Upper lobe of left lung (tissue), 6 donors: ENCODE measurements around the gene SFTPB. TPM values are rescaled to one million over a fixed set of nuclear protein-coding genes. Genes with fewer than 3 reads are reported as not detected.

Experiments used
- ATAC-seq, 2 donors: fragments of 200-7000 bp; cut with Tn5 transposase; one replicate each; pipeline ENCODE4 v1.9.1; 2022; ENCODE audit warnings: mild to moderate bottlenecking in 2 of 2, moderate library complexity in 2 of 2; ENCODE audit not compliant: low FRiP score in 2 of 2
- DNase-seq, 2 donors: peaks; one replicate each; pipeline ENCODE4 v3.0.0-alpha.2; 2019 to 2020
- H3K27ac ChIP-seq, 4 donors: fragments of 200-600 bp; sonication (generic); one replicate each; pipeline ENCODE4 v1.5.1; 2016 to 2019
- H3K27me3 ChIP-seq, 4 donors: fragments of 200-600 bp; sonication (generic); one replicate each; pipeline ENCODE4 v1.5.1; 2017 to 2019
- H3K36me3 ChIP-seq, 4 donors: fragments of 200-600 bp; sonication (generic); one replicate each; pipeline ENCODE4 v1.5.1; 2016 to 2019
- H3K4me1 ChIP-seq, 4 donors: fragments of 200-600 bp; sonication (generic); one replicate each; pipeline ENCODE4 v1.5.1; 2018 to 2019
- H3K4me3 ChIP-seq, 4 donors: fragments of 200-600 bp; sonication (generic); one replicate each; pipeline ENCODE4 v1.5.1; 2017 to 2019; ENCODE audit warnings: mild to moderate bottlenecking in 2 of 4, moderate library complexity in 1 of 4
- H3K9me3 ChIP-seq, 4 donors: fragments of 200-600 bp; sonication (generic); one replicate each; pipeline ENCODE4 v1.5.1; 2018 to 2019
- CTCF ChIP-seq, 6 experiments: fragments of 450-650 bp in 4 of 6; fragments of 200-600 bp in 2 of 6; sonication (generic) in 2 of 6; IDR thresholded peaks; one replicate each; pipeline ENCODE4 v1.5.1; 2016 to 2019; ENCODE audit warnings: antibody characterized with exemption in 6 of 6
- EP300 ChIP-seq, 4 donors: sonication (generic); formaldehyde crosslinking; IDR thresholded peaks; one replicate each; pipeline ENCODE4 v1.5.1; 2017; ENCODE audit warnings: antibody characterized with exemption in 4 of 4, control low read depth in 2 of 4
- POLR2A ChIP-seq, 4 donors: fragments of 450-650 bp; IDR thresholded peaks; one replicate each; pipeline ENCODE4 v1.5.1; 2016 to 2017; ENCODE audit warnings: antibody characterized with exemption in 4 of 4, mild to moderate bottlenecking in 2 of 4
- POLR2AphosphoS5 ChIP-seq, 2 donors: sonication (generic); formaldehyde crosslinking; IDR thresholded peaks; one replicate each; pipeline ENCODE4 v1.5.1; 2017; ENCODE audit warnings: antibody characterized with exemption in 2 of 2
- WGBS, 2 donors: methylation state at CpG; one replicate each; pipeline ENCODE4 v1.1.5; 2017 to 2018; 5-methylcytosine and 5-hydroxymethylcytosine counted together
- total RNA-seq, 6 donors: library from RNA; depleted of rRNA in 4 of 6; stranded (reverse); fragments of >200 nt in 4 of 6; gene quantifications; one replicate each; pipeline versions ENCODE4 v1.1.0 to v1.2.1, GENCODE V29; 2016 to 2021
- donor health status: DM: no; HTN: no; CAD: no; lungs with moderate emphysema.
- donor health status: DM: no; HTN: yes; CAD: no; lungs with severe emphysema.

The SFTPB gene
- total RNA-seq, 6 donors from 2014 or later = 10,501 to 67,270 (median 33,394) TPM

- WGBS, 2 donors = 31 to 37% methylated on average over 15 to 18 of the region's 19 CpGs
- Histone ChIP-seq H3K9me3 (no peaks in the 10 kb centered on the region), H3K4me1 (peaks cover 82 to 96% (median 91%) of the 10 kb centered on the region in 4 donors), H3K4me3 (peak overlapping the region in 3 of 4 donors; percentile 38 to 44 (median 39)), H3K27ac (peak overlapping the region; percentile 94 to 98 (median 96)), H3K36me3 (no peaks in the 10 kb centered on the region), H3K27me3 (no peaks in the 10 kb centered on the region)
- peak; percentile 88 to 96 for DNase-seq
- TF ChIP-seq POLR2AphosphoS5 (IDR thresholded peaks at IDR 0.05) (peak; percentile 94 to 95), EP300 (IDR thresholded peaks at IDR 0.05) (peak; percentile 95 to 100 (median 99)), POLR2A (IDR thresholded peaks at IDR 0.05) (peak in 3 of 4 donors; percentile 30 to 79 (median 64)), CTCF (IDR thresholded peaks at IDR 0.05) (peak in 1 of 6 experiments; percentile 10)
- peak; percentile 50 to 88 for ATAC-seq
These were observed 42.9 kb upstream of the SFTPB start for GRCh38 chr2:85710687-85711577.

GRCh38 chr2:85709401-85709811 lies 41.4 kb upstream of the SFTPB start:
- 17 to 26% methylated on average over 4 of the region's 4 CpGs for WGBS, 2 donors
- peak overlapping the region; percentile 94 to 98 (median 96) for H3K27ac ChIP-seq
- H3K9me3 ChIP-seq = no peaks in the 10 kb centered on the region
- peak overlapping the region in 1 of 4 donors; percentile 3 for H3K4me3 ChIP-seq
- no peak for ATAC-seq
- TF ChIP-seq POLR2A (IDR thresholded peaks at IDR 0.05) (peak in 2 of 4 donors; percentile 23 to 49), EP300 (IDR thresholded peaks at IDR 0.05) (peak in 3 of 4 donors; percentile 62 to 88 (median 64)), CTCF (IDR thresholded peaks at IDR 0.05) (no peak), POLR2AphosphoS5 (IDR thresholded peaks at IDR 0.05) (peak; percentile 65 to 74)
- DNase-seq = no peak
- no peaks in the 10 kb centered on the region for H3K36me3 ChIP-seq
- peaks cover 84 to 96% (median 92%) of the 10 kb centered on the region in 4 donors for H3K4me1 ChIP-seq
- no peaks in the 10 kb centered on the region for H3K27me3 ChIP-seq

- ATAC-seq = peak in 1 of 2 donors; percentile 2
- H3K27ac ChIP-seq = peak overlapping the region; percentile 94 to 98 (median 96)
- WGBS, 2 donors = 35 to 50% methylated on average over 1 of the region's 1 CpG
- H3K36me3 ChIP-seq = no peaks in the 10 kb centered on the region
- TF ChIP-seq POLR2AphosphoS5 (IDR thresholded peaks at IDR 0.05) (peak; percentile 95 to 99), POLR2A (IDR thresholded peaks at IDR 0.05) (peak in 1 of 4 donors; percentile 17), EP300 (IDR thresholded peaks at IDR 0.05) (peak; percentile 99 to 100 (median 100)), CTCF (IDR thresholded peaks at IDR 0.05) (peak in 1 of 6 experiments; percentile 20)
- peaks cover 83 to 96% (median 90%) of the 10 kb centered on the region in 4 donors for H3K4me1 ChIP-seq
- H3K27me3 ChIP-seq = no peaks in the 10 kb centered on the region
- H3K9me3 ChIP-seq = no peaks in the 10 kb centered on the region
- H3K4me3 ChIP-seq = no peak overlapping the region
- DNase-seq = peak in 1 of 2 donors; percentile 58
These were observed 40.6 kb upstream of the SFTPB start for GRCh38 chr2:85708641-85709040.

- Histone ChIP-seq H3K9me3 (no peaks in the 10 kb centered on the region), H3K36me3 (no peaks in the 10 kb centered on the region), H3K27me3 (no peaks in the 10 kb centered on the region), H3K4me1 (peaks cover 72 to 90% (median 84%) of the 10 kb centered on the region in 4 donors), H3K27ac (peak overlapping the region; percentile 94 to 98 (median 96)), H3K4me3 (no peak overlapping the region)
- 1% methylated on average over 10 of the region's 10 CpGs for WGBS, 2 donors
- peak in 1 of 2 donors; percentile 81 for DNase-seq
- TF ChIP-seq POLR2A (IDR thresholded peaks at IDR 0.05) (no peak), EP300 (IDR thresholded peaks at IDR 0.05) (peak in 2 of 4 donors; percentile 28 to 82), CTCF (IDR thresholded peaks at IDR 0.05) (peak; percentile 75 to 96 (median 92)), POLR2AphosphoS5 (IDR thresholded peaks at IDR 0.05) (peak in 1 of 2 donors; percentile 79)
- ATAC-seq = peak; percentile 64 to 70
These were observed 39.3 kb upstream of the SFTPB start for GRCh38 chr2:85707304-85707703.
